Skeletal muscle cell (primary cell): ENCODE measurements around the gene MYO5B.

Experiments used
- DNase-seq: peaks from one replicate; pipeline ENCODE4 v3.0.0-alpha.2; 2010; ENCODE audit warnings: low read depth
- H3K4me3 ChIP-seq: 2 replicates; pipeline ENCODE4 v1.5.1; 2011; ENCODE audit warnings: low read depth, mild to moderate bottlenecking, control low read depth, low read length, moderate library complexity

The MYO5B gene

GRCh38 chr18:49997558-49997957 is 197.4 kb downstream of the MYO5B start:
- DNase-seq = no peak
- no peak overlapping the region for H3K4me3 ChIP-seq

- no peak for DNase-seq
- H3K4me3 ChIP-seq = no peak overlapping the region
Observed at GRCh38 chr18:49994410-49994809, 200.5 kb downstream of the MYO5B start.

GRCh38 chr18:49993299-49993698 is 201.6 kb downstream of the MYO5B start:
- H3K4me3 ChIP-seq = no peak overlapping the region
- DNase-seq = no peak

- DNase-seq = no peak
- no peak overlapping the region for H3K4me3 ChIP-seq
Observed at GRCh38 chr18:49988733-49989132, 206.2 kb downstream of the MYO5B start.

GRCh38 chr18:49988101-49988500 is 206.8 kb downstream of the MYO5B start:
- no peak overlapping the region for H3K4me3 ChIP-seq
- DNase-seq = no peak

- DNase-seq = no peak
- no peak overlapping the region for H3K4me3 ChIP-seq
Observed at GRCh38 chr18:49985236-49985635, 209.7 kb downstream of the MYO5B start.

- no peak for DNase-seq
- no peak overlapping the region for H3K4me3 ChIP-seq
Observed at GRCh38 chr18:49980896-49981295, 214.1 kb downstream of the MYO5B start.

GRCh38 chr18:49976795-49977560 is 218.0 kb downstream of the MYO5B start:
- H3K4me3 ChIP-seq = no peak overlapping the region
- no peak for DNase-seq

GRCh38 chr18:49976001-49976400 is 218.9 kb downstream of the MYO5B start:
- no peak for DNase-seq
- H3K4me3 ChIP-seq = no peak overlapping the region

- no peak overlapping the region for H3K4me3 ChIP-seq
- DNase-seq = no peak
Observed at GRCh38 chr18:49974079-49974478, 220.9 kb downstream of the MYO5B start.

GRCh38 chr18:49973592-49973991 is 221.4 kb downstream of the MYO5B start:
- no peak overlapping the region for H3K4me3 ChIP-seq
- DNase-seq = no peak

GRCh38 chr18:49972535-49972934 is 222.4 kb downstream of the MYO5B start:
- no peak for DNase-seq
- H3K4me3 ChIP-seq = no peak overlapping the region

GRCh38 chr18:49971462-49971861 is 223.5 kb downstream of the MYO5B start:
- no peak overlapping the region for H3K4me3 ChIP-seq
- no peak for DNase-seq

GRCh38 chr18:49970319-49970718 is 224.6 kb downstream of the MYO5B start:
- H3K4me3 ChIP-seq = no peak overlapping the region
- no peak for DNase-seq

GRCh38 chr18:49968644-49969309 is 226.2 kb downstream of the MYO5B start:
- DNase-seq = no peak
- H3K4me3 ChIP-seq = no peak overlapping the region

GRCh38 chr18:49967636-49968313 is 227.2 kb downstream of the MYO5B start:
- H3K4me3 ChIP-seq = no peak overlapping the region
- no peak for DNase-seq

- no peak for DNase-seq
- no peak overlapping the region for H3K4me3 ChIP-seq
Observed at GRCh38 chr18:49967171-49967570, 227.8 kb downstream of the MYO5B start.

- H3K4me3 ChIP-seq = no peak overlapping the region
- no peak for DNase-seq
Observed at GRCh38 chr18:49966090-49966489, 228.9 kb downstream of the MYO5B start.

- DNase-seq = no peak
Observed at GRCh38 chr18:49963217-49963616, 231.7 kb downstream of the MYO5B start.

GRCh38 chr18:49961271-49961670 is 233.7 kb downstream of the MYO5B start:
- DNase-seq = no peak
- no peak overlapping the region for H3K4me3 ChIP-seq

More at GRCh38 chr18:49963217-49963616, 231.7 kb downstream of the MYO5B start:
- H3K4me3 ChIP-seq = no peak overlapping the region
